ENCODE results near the gene GJA4.

DNA sequence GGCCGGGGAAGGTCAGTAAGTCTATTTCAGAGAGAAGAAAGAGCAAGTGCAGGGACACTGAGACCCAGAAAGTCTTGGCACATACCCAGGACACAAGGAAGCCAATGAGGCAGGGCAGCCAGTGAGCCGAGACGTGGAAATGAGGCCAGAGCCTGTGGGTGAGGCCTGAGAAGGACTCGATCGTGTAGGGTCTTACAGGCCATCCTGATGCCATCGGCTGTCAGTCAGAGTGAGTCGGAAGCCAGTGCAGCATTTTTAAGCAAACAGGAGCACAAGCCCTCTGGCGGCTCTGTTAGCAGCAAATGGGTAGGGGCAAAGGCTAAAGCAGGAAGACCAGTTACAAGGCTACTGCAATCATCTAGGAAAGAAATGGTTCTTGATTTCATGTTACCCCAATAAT is 17.8 kb upstream of the GJA4 start:
- TF ChIP-seq, protein P1, sequence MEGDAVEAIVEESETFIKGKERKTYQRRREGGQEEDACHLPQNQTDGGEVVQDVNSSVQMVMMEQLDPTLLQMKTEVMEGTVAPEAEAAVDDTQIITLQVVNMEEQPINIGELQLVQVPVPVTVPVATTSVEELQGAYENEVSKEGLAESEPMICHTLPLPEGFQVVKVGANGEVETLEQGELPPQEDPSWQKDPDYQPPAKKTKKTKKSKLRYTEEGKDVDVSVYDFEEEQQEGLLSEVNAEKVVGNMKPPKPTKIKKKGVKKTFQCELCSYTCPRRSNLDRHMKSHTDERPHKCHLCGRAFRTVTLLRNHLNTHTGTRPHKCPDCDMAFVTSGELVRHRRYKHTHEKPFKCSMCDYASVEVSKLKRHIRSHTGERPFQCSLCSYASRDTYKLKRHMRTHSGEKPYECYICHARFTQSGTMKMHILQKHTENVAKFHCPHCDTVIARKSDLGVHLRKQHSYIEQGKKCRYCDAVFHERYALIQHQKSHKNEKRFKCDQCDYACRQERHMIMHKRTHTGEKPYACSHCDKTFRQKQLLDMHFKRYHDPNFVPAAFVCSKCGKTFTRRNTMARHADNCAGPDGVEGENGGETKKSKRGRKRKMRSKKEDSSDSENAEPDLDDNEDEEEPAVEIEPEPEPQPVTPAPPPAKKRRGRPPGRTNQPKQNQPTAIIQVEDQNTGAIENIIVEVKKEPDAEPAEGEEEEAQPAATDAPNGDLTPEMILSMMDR (IDR thresholded peaks at IDR 0.05 in 4 of 5, conservative IDR thresholded peaks at IDR 0.05 in 1 of 5) = no peak
- TF ChIP-seq POLR2A (IDR thresholded peaks at IDR 0.05) = no peak

Measured in gastrocnemius medialis (tissue), 4 donors.